UCSD-AML1 (cell line): ENCODE results near the gene HARS1.
"Not testable (repeated sequence)": the region's sequence is repeated elsewhere in the genome, so short reads cannot be mapped to it uniquely, and the experiment has no call there.

Experiments used
- DNase-seq: peaks from one replicate; lab custom pipeline; 2025; ENCODE audit not compliant: unreplicated experiment; lab: John Stamatoyannopoulos, UW

The HARS1 gene

GRCh38 chr5:140690941-140691924 is at the start of gene HARS1, which contains the start of gene HARS2:
Gene HARS1 (minus strand): TSS chr5:140691370. CDS start chr5:140691304, 66 bp downstream.
Gene HARS2 (plus strand): TSS chr5:140691455. CDS start chr5:140691649, 194 bp downstream.
- DNase-seq = peak; percentile 92

GRCh38 chr5:140737486-140737885 is 46.3 kb upstream of the HARS1 start:
- no peak for DNase-seq

- DNase-seq = no peak
Observed at GRCh38 chr5:140734354-140734753, 43.2 kb upstream of the HARS1 start.

GRCh38 chr5:140733098-140733497 is 41.9 kb upstream of the HARS1 start:
- no peak for DNase-seq

GRCh38 chr5:140725799-140726471 is 34.8 kb upstream of the HARS1 start:
- DNase-seq = peak; percentile 33

- DNase-seq = not testable (repeated sequence)
Observed at GRCh38 chr5:140721395-140721794, 30.2 kb upstream of the HARS1 start.

- DNase-seq = not testable (repeated sequence)
Observed at GRCh38 chr5:140720738-140721137, 29.6 kb upstream of the HARS1 start.

GRCh38 chr5:140718266-140718592 is 27.1 kb upstream of the HARS1 start:
- no peak for DNase-seq

GRCh38 chr5:140716238-140716637 is 25.1 kb upstream of the HARS1 start:
- DNase-seq = not testable (repeated sequence)

- DNase-seq = no peak
Observed at GRCh38 chr5:140713562-140714094, 22.5 kb upstream of the HARS1 start.

GRCh38 chr5:140711794-140712193 is 20.6 kb upstream of the HARS1 start:
- DNase-seq = no peak

- peak; percentile 91 for DNase-seq
Observed at GRCh38 chr5:140710899-140711552, 19.9 kb upstream of the HARS1 start.

- not testable (repeated sequence) for DNase-seq
Observed at GRCh38 chr5:140708787-140709186, 17.6 kb upstream of the HARS1 start.

GRCh38 chr5:140707812-140708211 is 16.6 kb upstream of the HARS1 start:
- DNase-seq = no peak

- peak; percentile 91 for DNase-seq
Observed at GRCh38 chr5:140700177-140701144, 9.3 kb upstream of the HARS1 start, which contains the start of gene ZMAT2. Gene ZMAT2 (plus strand): TSS chr5:140700447. CDS start chr5:140700461, 14 bp downstream.

GRCh38 chr5:140696891-140697492 is 5.8 kb upstream of the HARS1 start:
- no peak for DNase-seq

GRCh38 chr5:140694276-140694675 is 3.1 kb upstream of the HARS1 start:
- DNase-seq = no peak

- DNase-seq = no peak
Observed at GRCh38 chr5:140690376-140690932, 716 bp downstream of the HARS1 start.

GRCh38 chr5:140678993-140679392 is 12.2 kb downstream of the HARS1 start:
- DNase-seq = no peak
